ENCODE data around the gene BNIPL. TPM values are rescaled to one million over a fixed set of nuclear protein-coding genes. Genes with fewer than 3 reads are reported as not detected.

The BNIPL gene
- total and polyA plus RNA-seq, 2 donors = 1.9 to 10.9 TPM

- Histone ChIP-seq H3K27ac (ENCODE audit: low read depth) (no peak overlapping the region), H3K4me3 (ENCODE audit: low read depth, low read length) (no peak overlapping the region), H3K4me1 (ENCODE audit: insufficient read depth) (no peaks in the 10 kb centered on the region), H3K36me3 (ENCODE audit: insufficient read depth) (no peaks in the 10 kb centered on the region)
- DNase-seq (ENCODE audit: extremely low spot score) = no peak
These were observed 9.9 kb upstream of the BNIPL start for GRCh38 chr1:151026460-151026859.

DNA sequence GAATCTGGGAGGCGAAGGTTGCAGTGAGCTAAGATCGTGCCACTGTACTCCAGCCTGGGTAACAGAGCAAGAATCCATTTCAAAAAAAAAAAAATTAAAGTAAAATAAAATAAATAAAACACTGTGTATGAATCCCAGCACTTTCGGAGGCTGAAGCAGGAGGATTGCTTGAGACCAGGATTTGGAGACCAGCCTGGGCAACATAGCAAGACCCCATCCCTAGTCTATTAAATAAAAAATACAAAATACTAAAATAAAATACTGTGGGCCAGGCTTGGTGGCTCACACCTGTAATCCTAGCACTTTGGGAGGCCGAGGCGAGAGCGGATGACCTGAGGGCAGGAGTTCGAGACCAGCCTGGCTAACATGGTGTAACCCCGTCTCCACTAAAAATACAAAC lies 4.2 kb upstream of the BNIPL start:
- WGBS = 98% methylated on average over 8 of the region's 8 CpGs
- Histone ChIP-seq H3K36me3 (ENCODE audit: insufficient read depth) (peaks cover 4% of the 10 kb centered on the region), H3K27ac (ENCODE audit: low read depth) (no peak overlapping the region)

GRCh38 chr1:151035167-151035566 lies 1.2 kb upstream of the BNIPL start:
- Histone ChIP-seq H3K4me3 (ENCODE audit: low read depth, low read length) (no peak overlapping the region), H3K36me3 (ENCODE audit: insufficient read depth) (peaks cover 4% of the 10 kb centered on the region), H3K27ac (ENCODE audit: low read depth) (no peak overlapping the region), H3K4me1 (ENCODE audit: insufficient read depth) (no peaks in the 10 kb centered on the region)
- WGBS = 94% methylated on average over 3 of the region's 3 CpGs
- DNase-seq (ENCODE audit: extremely low spot score) = no peak

More for the DNA sequence above, 4.2 kb upstream of the BNIPL start:
- H3K4me3 ChIP-seq (ENCODE audit: low read depth, low read length) = no peak overlapping the region
- H3K4me1 ChIP-seq (ENCODE audit: insufficient read depth) = no peaks in the 10 kb centered on the region
- no peak for DNase-seq (ENCODE audit: extremely low spot score)

DNA sequence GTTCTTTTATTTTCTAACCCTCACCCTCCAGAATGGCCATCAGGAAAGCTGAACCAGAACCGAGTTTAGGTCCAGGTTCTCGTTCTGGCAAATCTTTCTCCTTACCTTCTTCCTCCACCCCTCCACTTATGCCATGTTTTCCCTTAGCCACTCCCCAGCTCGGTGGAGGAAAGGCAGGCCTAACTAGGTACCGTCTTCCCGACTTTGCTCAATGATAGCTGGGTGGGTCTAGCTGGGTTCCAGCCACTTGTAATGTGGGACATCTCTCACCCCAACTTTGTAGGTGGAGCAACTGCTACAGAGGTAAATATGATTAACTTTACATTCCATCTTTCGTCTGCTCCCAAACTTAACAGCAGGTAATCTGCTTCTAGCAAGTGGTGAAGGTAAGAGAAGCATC lies 646 bp downstream of the BNIPL start:
- 70% methylated on average over 6 of the region's 6 CpGs for WGBS

GRCh38 chr1:151039521-151039920 lies 3.1 kb downstream of the BNIPL start:
- peaks cover 2% of the 10 kb centered on the region for H3K36me3 ChIP-seq (ENCODE audit: insufficient read depth)
- 80% methylated on average over 3 of the region's 3 CpGs for WGBS
- H3K27ac ChIP-seq (ENCODE audit: low read depth) = no peak overlapping the region
- H3K4me1 ChIP-seq (ENCODE audit: insufficient read depth) = no peaks in the 10 kb centered on the region
- H3K4me3 ChIP-seq (ENCODE audit: low read depth, low read length) = no peak overlapping the region
- DNase-seq (ENCODE audit: extremely low spot score) = no peak

More for the DNA sequence above, 646 bp downstream of the BNIPL start:
- no peaks in the 10 kb centered on the region for H3K4me1 ChIP-seq (ENCODE audit: insufficient read depth)
- peaks cover 4% of the 10 kb centered on the region for H3K36me3 ChIP-seq (ENCODE audit: insufficient read depth)
- no peak overlapping the region for H3K4me3 ChIP-seq (ENCODE audit: low read depth, low read length)
- DNase-seq (ENCODE audit: extremely low spot score) = no peak
- no peak overlapping the region for H3K27ac ChIP-seq (ENCODE audit: low read depth)

DNA sequence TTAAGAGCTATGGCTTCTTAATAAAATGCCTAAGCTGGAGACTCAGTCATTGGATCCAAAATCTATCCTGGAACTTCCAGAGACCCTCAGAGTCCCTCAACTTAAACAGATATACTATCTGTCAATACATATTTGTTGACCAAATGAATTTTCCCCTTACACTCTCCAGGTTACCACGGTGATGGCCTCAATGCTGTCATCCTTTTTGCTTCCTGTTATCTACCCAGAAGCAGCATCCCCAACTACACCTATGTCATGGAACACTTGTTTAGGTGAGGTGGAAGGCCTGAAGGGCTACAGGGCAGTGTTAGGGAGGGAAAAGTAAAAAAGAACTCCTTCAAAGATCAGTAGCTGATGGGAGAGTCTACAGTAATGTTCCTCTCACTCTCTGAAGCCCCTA lies 6.8 kb downstream of the BNIPL start:
- H3K27ac ChIP-seq (ENCODE audit: low read depth) = no peak overlapping the region
- H3K4me3 ChIP-seq (ENCODE audit: low read depth, low read length) = no peak overlapping the region
- H3K4me1 ChIP-seq (ENCODE audit: insufficient read depth) = no peaks in the 10 kb centered on the region
- no peaks in the 10 kb centered on the region for H3K36me3 ChIP-seq (ENCODE audit: insufficient read depth)
- no peak for DNase-seq (ENCODE audit: extremely low spot score)
- WGBS = 90% methylated on average over 1 of the region's 1 CpG

DNA sequence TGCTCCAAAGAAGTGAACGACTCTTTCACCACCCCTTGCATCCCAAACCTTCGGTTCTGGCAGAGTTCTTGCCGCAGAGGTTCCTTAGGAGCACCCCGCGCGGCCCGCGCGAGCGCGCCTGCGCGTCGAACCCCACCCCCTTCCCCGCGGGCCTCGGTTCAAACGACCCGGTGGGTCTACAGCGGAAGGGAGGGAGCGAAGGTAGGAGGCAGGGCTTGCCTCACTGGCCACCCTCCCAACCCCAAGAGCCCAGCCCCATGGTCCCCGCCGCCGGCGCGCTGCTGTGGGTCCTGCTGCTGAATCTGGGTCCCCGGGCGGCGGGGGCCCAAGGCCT lies 11.2 kb downstream of the BNIPL start, which contains the start of gene C1orf56:
Gene C1orf56, plus strand, starts transcription at position 161 of the 334 bp plus-strand sequence. Its CDS starts 97 bp downstream, at position 258.
- no peak for DNase-seq (ENCODE audit: extremely low spot score)
- peak within 1 kb of the TSS; percentile 73 for H3K4me3 ChIP-seq (ENCODE audit: low read depth, low read length)
- no peaks in the 10 kb centered on the region for H3K4me1 ChIP-seq (ENCODE audit: insufficient read depth)
- under 1% methylated on average over 29 of the region's 29 CpGs for WGBS
- peaks cover 3% of the 10 kb centered on the region for H3K36me3 ChIP-seq (ENCODE audit: insufficient read depth)
- H3K27ac ChIP-seq (ENCODE audit: low read depth) = peak within 1 kb of the TSS; percentile 88

DNA sequence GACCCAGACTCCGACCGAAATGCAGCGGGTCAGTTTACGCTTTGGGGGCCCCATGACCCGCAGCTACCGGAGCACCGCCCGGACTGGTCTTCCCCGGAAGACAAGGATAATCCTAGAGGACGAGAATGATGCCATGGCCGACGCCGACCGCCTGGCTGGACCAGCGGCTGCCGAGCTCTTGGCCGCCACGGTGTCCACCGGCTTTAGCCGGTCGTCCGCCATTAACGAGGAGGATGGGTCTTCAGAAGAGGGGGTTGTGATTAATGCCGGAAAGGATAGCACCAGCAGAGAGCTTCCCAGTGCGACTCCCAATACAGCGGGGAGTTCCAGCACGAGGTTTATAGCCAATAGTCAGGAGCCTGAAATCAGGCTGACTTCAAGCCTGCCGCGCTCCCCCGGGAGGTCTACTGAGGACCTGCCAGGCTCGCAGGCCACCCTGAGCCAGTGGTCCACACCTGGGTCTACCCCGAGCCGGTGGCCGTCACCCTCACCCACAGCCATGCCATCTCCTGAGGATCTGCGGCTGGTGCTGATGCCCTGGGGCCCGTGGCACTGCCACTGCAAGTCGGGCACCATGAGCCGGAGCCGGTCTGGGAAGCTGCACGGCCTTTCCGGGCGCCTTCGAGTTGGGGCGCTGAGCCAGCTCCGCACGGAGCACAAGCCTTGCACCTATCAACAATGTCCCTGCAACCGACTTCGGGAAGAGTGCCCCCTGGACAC lies 11.7 kb downstream of the BNIPL start:
- H3K27ac ChIP-seq (ENCODE audit: low read depth) = peak overlapping the region; percentile 88

DNA sequence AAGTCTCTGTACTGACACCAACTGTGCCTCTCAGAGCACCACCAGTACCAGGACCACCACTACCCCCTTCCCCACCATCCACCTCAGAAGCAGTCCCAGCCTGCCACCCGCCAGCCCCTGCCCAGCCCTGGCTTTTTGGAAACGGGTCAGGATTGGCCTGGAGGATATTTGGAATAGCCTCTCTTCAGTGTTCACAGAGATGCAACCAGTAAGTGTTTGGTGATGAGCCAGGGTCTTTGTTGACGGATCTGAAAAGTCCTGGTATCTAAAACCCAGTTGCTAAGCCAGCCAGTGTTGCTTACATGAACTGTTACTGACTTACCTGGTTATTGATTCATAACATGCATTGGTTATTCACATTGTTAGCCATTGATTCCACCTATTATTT lies 12.3 kb downstream of the BNIPL start:
- H3K4me1 ChIP-seq (ENCODE audit: insufficient read depth) = no peaks in the 10 kb centered on the region
- peak overlapping the region; percentile 73 for H3K4me3 ChIP-seq (ENCODE audit: low read depth, low read length)
- peak overlapping the region; percentile 48 for H3K27ac ChIP-seq (ENCODE audit: low read depth)
- peaks cover 5% of the 10 kb centered on the region for H3K36me3 ChIP-seq (ENCODE audit: insufficient read depth)
- no peak for DNase-seq (ENCODE audit: extremely low spot score)
- 9% methylated on average over 3 of the region's 3 CpGs for WGBS

More for the DNA sequence above, 11.7 kb downstream of the BNIPL start:
- peak overlapping the region; percentile 73 for H3K4me3 ChIP-seq (ENCODE audit: low read depth, low read length)
- peaks cover 5% of the 10 kb centered on the region for H3K36me3 ChIP-seq (ENCODE audit: insufficient read depth)
- DNase-seq (ENCODE audit: extremely low spot score) = no peak
- under 1% methylated on average over 48 of the region's 48 CpGs for WGBS
- no peaks in the 10 kb centered on the region for H3K4me1 ChIP-seq (ENCODE audit: insufficient read depth)

DNA sequence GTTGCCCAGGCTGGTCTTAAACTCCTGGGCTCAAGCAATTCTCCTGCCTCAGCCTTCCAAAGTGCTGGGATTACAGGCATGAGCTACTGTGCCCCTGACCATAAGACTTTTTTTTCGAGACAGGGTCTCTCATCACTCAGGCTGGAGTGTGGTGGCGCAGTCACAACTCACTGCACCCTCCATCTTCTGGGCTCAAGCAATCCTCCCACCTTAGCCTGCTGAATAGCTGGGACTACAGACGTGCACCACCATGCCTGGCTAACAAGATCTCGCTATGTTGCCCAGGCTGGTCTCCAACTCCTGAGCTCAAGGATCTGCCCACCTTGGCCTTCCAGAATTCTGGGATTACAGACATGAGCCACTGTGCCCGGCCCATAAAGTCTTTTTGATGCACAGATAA lies 13.1 kb downstream of the BNIPL start:
- no peak overlapping the region for H3K27ac ChIP-seq (ENCODE audit: low read depth)

DNA sequence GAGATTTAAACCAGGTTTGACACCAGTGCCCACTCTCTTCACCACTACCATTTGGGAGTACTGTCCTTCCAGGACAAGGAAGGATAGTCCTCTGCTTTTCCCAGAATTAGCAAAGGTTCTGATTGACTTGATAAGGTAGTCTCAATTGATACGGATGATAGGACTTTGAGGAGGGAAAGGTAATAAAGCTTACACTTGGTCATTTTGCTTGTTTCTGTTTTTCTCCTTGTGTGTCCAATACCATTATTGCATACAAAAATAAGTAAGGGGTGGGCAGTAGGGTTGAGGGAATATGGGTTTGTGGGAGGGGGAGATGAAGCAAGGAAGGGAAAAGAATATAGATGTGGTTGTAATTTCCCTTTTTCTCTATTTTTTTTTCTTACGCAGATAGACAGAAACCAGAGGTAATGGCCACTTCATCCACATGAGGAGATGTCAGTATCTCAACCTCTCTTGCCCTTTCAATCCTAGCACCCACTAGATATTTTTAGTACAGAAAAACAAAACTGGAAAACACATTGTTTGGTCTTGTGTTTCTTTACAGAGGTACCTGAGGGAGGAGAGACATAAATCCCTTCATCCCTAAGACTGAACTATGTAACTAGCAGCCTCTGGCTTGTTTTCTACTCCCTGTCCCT lies 13.8 kb downstream of the BNIPL start:
- Histone ChIP-seq H3K4me3 (ENCODE audit: low read depth, low read length) (no peak overlapping the region), H3K36me3 (ENCODE audit: insufficient read depth) (peaks cover 11% of the 10 kb centered on the region), H3K27ac (ENCODE audit: low read depth) (no peak overlapping the region), H3K4me1 (ENCODE audit: insufficient read depth) (no peaks in the 10 kb centered on the region)
- WGBS = 81% methylated on average over 2 of the region's 2 CpGs
- DNase-seq (ENCODE audit: extremely low spot score) = no peak

More for the DNA sequence above, 13.1 kb downstream of the BNIPL start:
- no peak for DNase-seq (ENCODE audit: extremely low spot score)
- Histone ChIP-seq H3K4me1 (ENCODE audit: insufficient read depth) (no peaks in the 10 kb centered on the region), H3K36me3 (ENCODE audit: insufficient read depth) (peaks cover 7% of the 10 kb centered on the region), H3K4me3 (ENCODE audit: low read depth, low read length) (no peak overlapping the region)
- WGBS = 87% methylated on average over 5 of the region's 5 CpGs

GRCh38 chr1:151051356-151052009 lies 15.1 kb downstream of the BNIPL start:
- Histone ChIP-seq H3K4me3 (ENCODE audit: low read depth, low read length) (no peak overlapping the region), H3K4me1 (ENCODE audit: insufficient read depth) (no peaks in the 10 kb centered on the region), H3K27ac (ENCODE audit: low read depth) (no peak overlapping the region), H3K36me3 (ENCODE audit: insufficient read depth) (peaks cover 11% of the 10 kb centered on the region)
- DNase-seq (ENCODE audit: extremely low spot score) = no peak
- 66% methylated on average over 2 of the region's 2 CpGs for WGBS

GRCh38 chr1:151054971-151055547 lies 18.7 kb downstream of the BNIPL start:
- Histone ChIP-seq H3K4me3 (ENCODE audit: low read depth, low read length) (no peak overlapping the region), H3K36me3 (ENCODE audit: insufficient read depth) (peaks cover 11% of the 10 kb centered on the region), H3K4me1 (ENCODE audit: insufficient read depth) (no peaks in the 10 kb centered on the region), H3K27ac (ENCODE audit: low read depth) (no peak overlapping the region)
- no peak for DNase-seq (ENCODE audit: extremely low spot score)
- WGBS = 88% methylated on average over 4 of the region's 4 CpGs

- WGBS = 42% methylated on average over 2 of the region's 2 CpGs
- DNase-seq (ENCODE audit: extremely low spot score) = no peak
- Histone ChIP-seq H3K36me3 (ENCODE audit: insufficient read depth) (peaks cover 11% of the 10 kb centered on the region), H3K27ac (ENCODE audit: low read depth) (no peak overlapping the region), H3K4me3 (ENCODE audit: low read depth, low read length) (no peak overlapping the region), H3K4me1 (ENCODE audit: insufficient read depth) (no peaks in the 10 kb centered on the region)
These were observed 19.2 kb downstream of the BNIPL start for GRCh38 chr1:151055581-151055980.
